A549 (cell line): Measurements from ENCODE around the gene KIF13A. TPM values are rescaled to one million over a fixed set of nuclear protein-coding genes. Genes with fewer than 3 reads are reported as not detected.
"Not testable (repeated sequence)": the region's sequence is repeated elsewhere in the genome, so short reads cannot be mapped to it uniquely, and the experiment has no call there.

Source experiments
- ATAC-seq, 2 experiments: fragments of 200-7000 bp in 1 of 2; fragments of >200 bp in 1 of 2; cut with Nextera tagmentation in 1 of 2; cut with Tn5 transposase in 1 of 2; 3 replicates each; pipeline versions ENCODE4 v1.8.0 to v1.9.1; 2018 to 2020; ENCODE audit warnings: mild to moderate bottlenecking in 1 of 2, moderate library complexity in 1 of 2
- CTCF ChIA-PET: fragments of 300-600 bp; sonication (Branson Sonifier 250); formaldehyde crosslinking; extraction: SDS; loops from one replicate; lab custom pipeline; 2021; ENCODE audit warnings: antibody characterized with exemption, inconsistent platforms; lab: Yijun Ruan, JAX
- POLR2A ChIA-PET: fragments of 350-600 bp; formaldehyde crosslinking; extraction: SDS; loops from one replicate; lab custom pipeline; 2021; ENCODE audit warnings: antibody characterized with exemption, inconsistent platforms; lab: Yijun Ruan, JAX
- DNase-seq, 2 experiments: peaks; one replicate each; pipeline versions ENCODE4 v3.0.0 to v3.0.0-alpha.2; 2011 to 2016; ENCODE audit warnings: low read depth in 1 of 2, low spot score in 1 of 2
- FAIRE-seq: peaks from 2 replicates; lab custom pipeline; 2011; peaks lifted over from hg19 to GRCh38; lab: Jason Lieb, UNC
- H3K27ac ChIP-seq, 2 experiments: fragments of >200 bp; sonication (Bioruptor Twin); formaldehyde crosslinking; 3 replicates each; pipeline ENCODE4 v1.5.1; 2016 to 2017
- H3K4me1 ChIP-seq: fragments of >200 bp; sonication (Bioruptor Twin); formaldehyde crosslinking; 3 replicates; pipeline ENCODE4 v1.6.1; 2016
- H3K4me2 ChIP-seq: fragments of >200 bp; sonication (Bioruptor Twin); formaldehyde crosslinking; 3 replicates; pipeline ENCODE4 v1.6.1; 2016
- H3K4me3 ChIP-seq: fragments of >200 bp; sonication (Bioruptor Twin); formaldehyde crosslinking; 3 replicates; pipeline ENCODE4 v1.5.1; 2016
- H3K9me3 ChIP-seq: fragments of >200 bp; sonication (Bioruptor Twin); formaldehyde crosslinking; 3 replicates; pipeline ENCODE4 v1.6.1; 2016
- BHLHE40 ChIP-seq: IDR thresholded peaks from 2 replicates; pipeline ENCODE4 v1.6.1; 2012; ENCODE audit warnings: low read depth, low read length, inconsistent platforms
- CBX2 ChIP-seq: fragments of 200-600 bp; sonication (generic); IDR thresholded peaks from 2 replicates; pipeline ENCODE4 v1.6.1; 2016; ENCODE audit warnings: low read depth, mild to moderate bottlenecking, borderline replicate concordance
- CEBPB ChIP-seq, 2 experiments: fragments of >200 bp in 1 of 2; sonication (Bioruptor Twin) in 1 of 2; formaldehyde crosslinking in 1 of 2; IDR thresholded peaks; 2 replicates each; pipeline ENCODE4 v1.6.1; 2012 to 2016
- CHD2 ChIP-seq: fragments of 150-350 bp; IDR thresholded peaks from 2 replicates; pipeline ENCODE4 v1.6.1; 2014; ENCODE audit warnings: low read length; ENCODE audit not compliant: partially characterized antibody
- CHD4 ChIP-seq: fragments of 200-600 bp; sonication (generic); IDR thresholded peaks from 2 replicates; pipeline ENCODE4 v1.6.1; 2016; ENCODE audit warnings: antibody characterized with exemption, mild to moderate bottlenecking, borderline replicate concordance
- EHMT2 ChIP-seq: fragments of 200-600 bp; sonication (generic); IDR thresholded peaks from 2 replicates; pipeline ENCODE4 v1.6.1; 2016; ENCODE audit warnings: antibody characterized with exemption, low read depth, mild to moderate bottlenecking, moderate library complexity
- FOSB ChIP-seq: fragments of 250-450 bp; sonication (Bioruptor Pico); IDR thresholded peaks from 2 replicates; pipeline ENCODE4 v1.5.0; 2020; ENCODE audit warnings: mild to moderate bottlenecking, moderate library complexity
- FOSL2 ChIP-seq, 2 experiments: fragments of 450-650 bp in 1 of 2; fragments of >200 bp in 1 of 2; sonication (Bioruptor Twin) in 1 of 2; formaldehyde crosslinking; IDR thresholded peaks; 2 replicates each; pipeline versions ENCODE4 v1.5.0 to v1.6.1; 2016 to 2020; ENCODE audit warnings: mild to moderate bottlenecking in 1 of 2, moderate library complexity in 1 of 2
- HDAC2 ChIP-seq: fragments of 200-600 bp; sonication (generic); IDR thresholded peaks from 2 replicates; pipeline ENCODE4 v1.6.1; 2016
- HOXA7 ChIP-seq: fragments of 250-450 bp; sonication (Bioruptor Pico); IDR thresholded peaks from 2 replicates; pipeline ENCODE4 v1.5.0; 2020; ENCODE audit warnings: mild to moderate bottlenecking, moderate library complexity
- HOXB13 ChIP-seq: fragments of 250-450 bp; sonication (Bioruptor Pico); IDR thresholded peaks from 2 replicates; pipeline ENCODE4 v1.5.0; 2020; ENCODE audit warnings: low read depth, mild to moderate bottlenecking, moderate library complexity
- HOXB5 ChIP-seq: fragments of 250-450 bp; sonication (Bioruptor Pico); IDR thresholded peaks from 2 replicates; pipeline ENCODE4 v1.5.0; 2020; ENCODE audit warnings: mild to moderate bottlenecking, moderate library complexity
- KDM5A ChIP-seq: fragments of 200-600 bp; sonication (generic); IDR thresholded peaks from 2 replicates; pipeline ENCODE4 v1.6.1; 2016; ENCODE audit warnings: antibody characterized with exemption, mild to moderate bottlenecking
- MAFK ChIP-seq: fragments of 450-650 bp; IDR thresholded peaks from 2 replicates; pipeline ENCODE4 v1.6.1; 2014; ENCODE audit not compliant: partially characterized antibody
- NPAS2 ChIP-seq: fragments of 250-450 bp; sonication (Bioruptor Pico); IDR thresholded peaks from 2 replicates; pipeline ENCODE4 v1.8.0; 2022; ENCODE audit warnings: mild to moderate bottlenecking, moderate library complexity, borderline replicate concordance
- NR3C1 ChIP-seq: fragments of >200 bp; sonication (Bioruptor Twin); formaldehyde crosslinking; IDR thresholded peaks from 3 replicates; pipeline ENCODE4 v1.6.1; 2017
- POLR2AphosphoS2 ChIP-seq: conservative IDR thresholded peaks from 2 replicates; pipeline ENCODE4 v1.6.1; 2012; ENCODE audit warnings: low read length, improper control_type of control experiment, inconsistent platforms
- RAD21 ChIP-seq, 2 experiments: fragments of >200 bp in 1 of 2; sonication (Bioruptor Twin) in 1 of 2; formaldehyde crosslinking in 1 of 2; IDR thresholded peaks in 1 of 2; conservative IDR thresholded peaks in 1 of 2; 2 replicates in 1 of 2; 3 replicates in 1 of 2; pipeline ENCODE4 v1.6.1; 2012 to 2018; ENCODE audit warnings: inconsistent platforms in 1 of 2
- RNF2 ChIP-seq: fragments of 200-600 bp; sonication (generic); IDR thresholded peaks from 2 replicates; pipeline ENCODE4 v1.6.1; 2016; ENCODE audit warnings: low read depth, mild to moderate bottlenecking, antibody characterized with exemption, moderate library complexity, borderline replicate concordance
- TFCP2L1 ChIP-seq: fragments of 250-450 bp; sonication (Bioruptor Pico); IDR thresholded peaks from 2 replicates; pipeline ENCODE4 v1.5.0; 2021; ENCODE audit warnings: mild to moderate bottlenecking
- ZFP36 ChIP-seq: fragments of 450-650 bp; IDR thresholded peaks from 2 replicates; pipeline ENCODE4 v1.6.1; 2014; ENCODE audit warnings: borderline replicate concordance; ENCODE audit not compliant: partially characterized antibody
- WGBS: methylation state at CpG from one replicate; pipeline ENCODE4 v1.1.6; 2017; ENCODE audit errors: missing lambda C conversion rate; 5-methylcytosine and 5-hydroxymethylcytosine counted together
- polyA plus RNA-seq, 4 experiments: library from polyadenylated mRNA; depleted of rRNA in 3 of 4; stranded (reverse); fragments of >200 nt; fragmentation: RNase III in 1 of 4; extraction: RNeasy Plus Mini Kit Qiagen cat#74134 plus additional on column Dnase treatment in 1 of 4; gene quantifications; 2 replicates in 3 of 4; 3 replicates in 1 of 4; pipeline ENCODE4 v1.2.3, GENCODE V29; 2011 to 2017
- TF ChIP-seq, protein P1 (sequence below): fragments of 250-450 bp; sonication (Bioruptor Pico); IDR thresholded peaks from 2 replicates; pipeline ENCODE4 v1.5.0; 2020; ENCODE audit warnings: low read depth, mild to moderate bottlenecking, moderate library complexity
- TF ChIP-seq, protein P2 (sequence below): IDR thresholded peaks from 2 replicates; pipeline ENCODE4 v1.6.1; 2012
- TF ChIP-seq, protein P3 (sequence below): fragments of >200 bp; sonication (Bioruptor Twin); formaldehyde crosslinking; IDR thresholded peaks from 3 replicates; pipeline ENCODE4 v1.5.1; 2016
- TF ChIP-seq, protein P4 (sequence below): fragments of 150-350 bp; IDR thresholded peaks from 2 replicates; pipeline ENCODE4 v1.6.1; 2014; ENCODE audit warnings: low read depth, mild to moderate bottlenecking, low read length

Gene KIF13A
- polyA plus RNA-seq, 2 of the 4 experiments (the other 2 are of a cell fraction) = 30.2 to 39.4 TPM

DNA sequence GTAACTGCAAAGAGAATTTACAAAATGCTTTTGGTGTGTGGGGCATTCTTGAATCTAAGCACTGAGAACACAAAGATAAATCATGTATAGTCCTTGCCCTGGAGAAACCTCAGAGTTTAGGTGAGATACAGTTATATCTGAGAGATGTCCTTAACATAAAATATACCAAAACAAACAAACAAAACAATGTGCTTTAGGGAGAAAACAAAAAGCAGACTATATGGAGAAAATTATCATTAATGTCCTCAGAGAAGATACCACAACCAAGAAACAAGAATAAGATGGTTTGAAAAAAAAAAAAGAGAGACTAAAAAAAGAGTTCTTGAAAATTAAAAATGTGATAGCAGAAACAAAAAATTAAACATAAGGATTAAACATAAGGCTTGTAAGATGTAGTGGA lies 8.0 kb downstream of the KIF13A start:
- H3K4me1 ChIP-seq = peaks cover 26% of the 10 kb centered on the region
- POLR2A ChIA-PET = no interaction called here
- DNase-seq (no peak), FAIRE-seq (no peak), ATAC-seq (no peak)
- H3K4me2 ChIP-seq = no peak overlapping the region
- CTCF ChIA-PET = interaction anchor here (1.2 kb wide), 1 partner anchor 134 kb away, joined by 4 read pairs; no protein-coding TSS in a partner anchor
- no peaks in the 10 kb centered on the region for H3K9me3 ChIP-seq
- H3K27ac ChIP-seq = no peak overlapping the region
- no peak overlapping the region for H3K4me3 ChIP-seq
- TF ChIP-seq, protein P1, sequence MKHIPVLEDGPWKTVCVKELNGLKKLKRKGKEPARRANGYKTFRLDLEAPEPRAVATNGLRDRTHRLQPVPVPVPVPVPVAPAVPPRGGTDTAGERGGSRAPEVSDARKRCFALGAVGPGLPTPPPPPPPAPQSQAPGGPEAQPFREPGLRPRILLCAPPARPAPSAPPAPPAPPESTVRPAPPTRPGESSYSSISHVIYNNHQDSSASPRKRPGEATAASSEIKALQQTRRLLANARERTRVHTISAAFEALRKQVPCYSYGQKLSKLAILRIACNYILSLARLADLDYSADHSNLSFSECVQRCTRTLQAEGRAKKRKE (CRISPR knock-in tag) = no peak
- TF ChIP-seq CEBPB (IDR thresholded peaks at IDR 0.05) = no peak
- no peak for TF ChIP-seq MAFK
- no peak for TF ChIP-seq CHD4
- no peak for TF ChIP-seq NR3C1
- no peak for TF ChIP-seq CHD2
- TF ChIP-seq FOSB (CRISPR knock-in tag) = no peak
- TF ChIP-seq POLR2AphosphoS2 = no peak
- TF ChIP-seq, protein P2, sequence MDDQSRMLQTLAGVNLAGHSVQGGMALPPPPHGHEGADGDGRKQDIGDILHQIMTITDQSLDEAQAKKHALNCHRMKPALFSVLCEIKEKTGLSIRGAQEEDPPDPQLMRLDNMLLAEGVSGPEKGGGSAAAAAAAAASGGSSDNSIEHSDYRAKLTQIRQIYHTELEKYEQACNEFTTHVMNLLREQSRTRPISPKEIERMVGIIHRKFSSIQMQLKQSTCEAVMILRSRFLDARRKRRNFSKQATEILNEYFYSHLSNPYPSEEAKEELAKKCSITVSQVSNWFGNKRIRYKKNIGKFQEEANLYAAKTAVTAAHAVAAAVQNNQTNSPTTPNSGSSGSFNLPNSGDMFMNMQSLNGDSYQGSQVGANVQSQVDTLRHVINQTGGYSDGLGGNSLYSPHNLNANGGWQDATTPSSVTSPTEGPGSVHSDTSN = no peak
- TF ChIP-seq KDM5A = no peak
- TF ChIP-seq, protein P3, sequence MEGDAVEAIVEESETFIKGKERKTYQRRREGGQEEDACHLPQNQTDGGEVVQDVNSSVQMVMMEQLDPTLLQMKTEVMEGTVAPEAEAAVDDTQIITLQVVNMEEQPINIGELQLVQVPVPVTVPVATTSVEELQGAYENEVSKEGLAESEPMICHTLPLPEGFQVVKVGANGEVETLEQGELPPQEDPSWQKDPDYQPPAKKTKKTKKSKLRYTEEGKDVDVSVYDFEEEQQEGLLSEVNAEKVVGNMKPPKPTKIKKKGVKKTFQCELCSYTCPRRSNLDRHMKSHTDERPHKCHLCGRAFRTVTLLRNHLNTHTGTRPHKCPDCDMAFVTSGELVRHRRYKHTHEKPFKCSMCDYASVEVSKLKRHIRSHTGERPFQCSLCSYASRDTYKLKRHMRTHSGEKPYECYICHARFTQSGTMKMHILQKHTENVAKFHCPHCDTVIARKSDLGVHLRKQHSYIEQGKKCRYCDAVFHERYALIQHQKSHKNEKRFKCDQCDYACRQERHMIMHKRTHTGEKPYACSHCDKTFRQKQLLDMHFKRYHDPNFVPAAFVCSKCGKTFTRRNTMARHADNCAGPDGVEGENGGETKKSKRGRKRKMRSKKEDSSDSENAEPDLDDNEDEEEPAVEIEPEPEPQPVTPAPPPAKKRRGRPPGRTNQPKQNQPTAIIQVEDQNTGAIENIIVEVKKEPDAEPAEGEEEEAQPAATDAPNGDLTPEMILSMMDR = no peak
- no peak for TF ChIP-seq EHMT2
- TF ChIP-seq RNF2 = no peak
- no peak for TF ChIP-seq NPAS2 (CRISPR knock-in tag)
- no peak for TF ChIP-seq HOXB13 (CRISPR knock-in tag)
- TF ChIP-seq FOSL2 (IDR thresholded peaks at IDR 0.05) = no peak
- no peak for TF ChIP-seq FOSL2 (CRISPR knock-in tag; IDR thresholded peaks at IDR 0.05)
- no peak for TF ChIP-seq RAD21 (conservative IDR thresholded peaks at IDR 0.05 in 1 of 2, IDR thresholded peaks at IDR 0.05 in 1 of 2)
- TF ChIP-seq TFCP2L1 (CRISPR knock-in tag) = no peak
- TF ChIP-seq, all 56 proteins: peak for 0

DNA sequence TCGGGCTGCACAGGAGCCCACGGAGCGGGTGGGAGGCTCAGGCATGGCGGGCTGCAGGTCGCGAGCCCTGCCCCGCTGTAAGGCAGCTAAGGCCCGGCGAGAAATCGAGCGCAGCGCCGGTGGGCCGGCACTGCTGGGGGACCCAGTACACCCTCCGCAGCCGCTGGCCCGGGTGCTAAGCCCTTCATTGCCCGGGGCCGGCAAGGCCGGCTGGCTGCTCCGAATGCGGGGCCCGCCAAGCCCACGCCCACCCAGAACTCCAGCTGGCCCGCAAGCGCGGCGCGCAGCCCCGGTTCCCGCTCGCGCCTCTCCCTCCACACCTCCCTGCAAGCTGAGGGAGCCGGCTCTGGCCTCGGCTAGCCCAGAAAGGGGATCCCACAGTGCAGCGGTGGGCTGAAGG lies 11.2 kb downstream of the KIF13A start:
- no CpG with 5 or more reads among the region's 36 CpGs for WGBS

DNA sequence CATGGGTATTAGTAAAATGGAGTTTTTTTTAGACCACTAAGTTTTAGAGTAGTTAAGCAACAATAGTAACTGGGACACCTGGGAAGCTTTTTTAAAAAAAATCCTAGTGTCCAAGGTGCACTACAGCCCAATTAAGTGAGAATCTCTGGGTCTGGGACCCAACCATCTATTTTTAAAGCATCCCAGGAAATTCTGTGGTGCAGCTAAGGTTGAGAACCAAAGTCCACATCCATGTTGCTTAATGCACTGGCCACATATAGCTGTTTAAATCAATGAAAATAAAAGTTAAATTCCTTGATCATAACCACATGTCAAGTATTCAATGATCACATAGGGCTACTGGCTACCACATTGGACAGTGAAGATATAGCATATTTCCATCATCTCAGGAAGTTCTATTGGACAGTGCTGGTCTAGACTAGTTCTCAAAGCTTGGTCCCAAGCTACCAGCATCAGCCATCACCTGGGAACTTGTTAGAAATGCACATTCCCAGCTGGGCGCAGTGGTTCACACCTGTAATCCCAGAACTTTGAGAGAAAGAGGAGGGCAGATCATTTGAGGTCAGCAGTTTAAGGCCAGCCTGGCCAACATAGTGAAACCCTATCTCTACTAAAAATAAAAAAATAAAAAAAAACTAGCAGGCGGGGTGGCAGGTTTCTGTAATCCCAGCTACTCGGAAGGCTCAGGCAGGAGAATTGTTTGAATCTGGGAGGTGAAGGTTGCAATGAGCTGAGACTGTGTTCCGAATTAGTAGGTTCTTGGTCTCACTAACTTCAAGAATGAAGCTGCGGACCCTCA lies 12.7 kb downstream of the KIF13A start:
- ATAC-seq (no peak), FAIRE-seq (no peak), DNase-seq (no peak)
- Histone ChIP-seq H3K9me3 (no peaks in the 10 kb centered on the region), H3K27ac (no peak overlapping the region), H3K4me2 (no peak overlapping the region), H3K4me3 (no peak overlapping the region), H3K4me1 (peaks cover 31% of the 10 kb centered on the region)
- WGBS = 96% methylated on average over 5 of the region's 5 CpGs
- ChIA-PET POLR2A (interaction anchor here (1.0 kb wide), 1 partner anchor 13 kb away, joined by 3 read pairs; the partner anchor contains the start of gene KIF13A), CTCF (no interaction called here)
- TF ChIP-seq HOXB13 (CRISPR knock-in tag) (no peak), HOXB5 (CRISPR knock-in tag) (no peak), CBX2 (no peak), BHLHE40 (no peak), POLR2AphosphoS2 (no peak), HOXA7 (CRISPR knock-in tag) (no peak), ZFP36 (no peak), HDAC2 (no peak), FOSL2 (IDR thresholded peaks at IDR 0.05) (no peak), FOSL2 (CRISPR knock-in tag; IDR thresholded peaks at IDR 0.05) (no peak)
- TF ChIP-seq, protein P4, sequence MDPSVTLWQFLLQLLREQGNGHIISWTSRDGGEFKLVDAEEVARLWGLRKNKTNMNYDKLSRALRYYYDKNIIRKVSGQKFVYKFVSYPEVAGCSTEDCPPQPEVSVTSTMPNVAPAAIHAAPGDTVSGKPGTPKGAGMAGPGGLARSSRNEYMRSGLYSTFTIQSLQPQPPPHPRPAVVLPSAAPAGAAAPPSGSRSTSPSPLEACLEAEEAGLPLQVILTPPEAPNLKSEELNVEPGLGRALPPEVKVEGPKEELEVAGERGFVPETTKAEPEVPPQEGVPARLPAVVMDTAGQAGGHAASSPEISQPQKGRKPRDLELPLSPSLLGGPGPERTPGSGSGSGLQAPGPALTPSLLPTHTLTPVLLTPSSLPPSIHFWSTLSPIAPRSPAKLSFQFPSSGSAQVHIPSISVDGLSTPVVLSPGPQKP = no peak
- TF ChIP-seq, protein P3 = no peak

More for the DNA sequence above, 11.2 kb downstream of the KIF13A start:
- H3K4me1 ChIP-seq = peaks cover 36% of the 10 kb centered on the region
- CTCF ChIA-PET, FAIRE-seq, ATAC-seq, H3K9me3 ChIP-seq, H3K4me3 ChIP-seq, DNase-seq, H3K27ac ChIP-seq, H3K4me2 ChIP-seq: not testable (repeated sequence)
- POLR2A ChIA-PET = interaction anchor here (1.0 kb wide), 1 partner anchor 11 kb away, joined by 3 read pairs; the partner anchor contains the start of gene KIF13A
